Ovary (tissue), 9 donors: ENCODE data around the gene ESM1. TPM values are rescaled to one million over a fixed set of nuclear protein-coding genes. Genes with fewer than 3 reads are reported as not detected.
"Not testable (repeated sequence)": the region's sequence is repeated elsewhere in the genome, so short reads cannot be mapped to it uniquely, and the experiment has no call there.

Experiments used
- DNase-seq, 5 donors: peaks; one replicate each; pipeline ENCODE4 v3.0.0-alpha.2; 2019 to 2020
- H3K27ac ChIP-seq, 2 donors: fragments of 200-600 bp; one replicate each; pipeline versions ENCODE4 v1.5.1 to v1.8.0; 2019 to 2022
- H3K27me3 ChIP-seq: fragments of 200-600 bp; one replicate; pipeline ENCODE4 v1.8.0; 2022
- H3K36me3 ChIP-seq: fragments of 200-600 bp; sonication (generic); one replicate; pipeline ENCODE4 v1.5.1; 2019
- H3K4me1 ChIP-seq: one replicate; pipeline ENCODE4 v1.8.1; 2013; ENCODE audit warnings: mild to moderate bottlenecking, moderate library complexity; ENCODE audit not compliant: insufficient read depth
- H3K4me3 ChIP-seq: fragments of 200-600 bp; sonication (generic); one replicate; pipeline ENCODE4 v1.5.1; 2017
- H3K9me3 ChIP-seq, 2 donors: fragments of 200-600 bp in 1 of 2; sonication (generic) in 1 of 2; one replicate each; pipeline versions ENCODE4 v1.5.1 to v1.8.1; 2013 to 2019; ENCODE audit warnings: mild to moderate bottlenecking in 1 of 2, moderate library complexity in 1 of 2
- EP300 ChIP-seq: sonication (generic); formaldehyde crosslinking; IDR thresholded peaks from one replicate; pipeline ENCODE4 v1.6.1; 2017; ENCODE audit warnings: antibody characterized with exemption
- POLR2A ChIP-seq: fragments of 450-650 bp; IDR thresholded peaks from one replicate; pipeline ENCODE4 v1.6.1; 2017; ENCODE audit warnings: antibody characterized with exemption, mild to moderate bottlenecking, moderate library complexity
- WGBS, 3 donors: extraction: QIAGEN DNeasy Blood & Tissue Kit in 1 of 3; methylation state at CpG; one replicate each; pipeline versions ENCODE4 v1.1.5 to v1.1.7; 2013 to 2017; 5-methylcytosine and 5-hydroxymethylcytosine counted together
- intact Hi-C, 4 donors: fragments of 100-400 bp; cut with DNase I; formaldehyde crosslinking; loops; one replicate each; pipeline versions ENCODE4 v1.11.0 to v1.15.1; 2022 to 2023
- polyA plus RNA-seq, 2 donors: library from polyadenylated mRNA; stranded (reverse); fragments of 200-250 nt in 1 of 2; fragments of 350-450 nt in 1 of 2; fragmentation: Illumina TruSeq in 1 of 2; extraction: RNeasy Lipid Tissue Mini Kit (QIAGEN cat#74804) in 1 of 2; gene quantifications; one replicate each; pipeline ENCODE4 v1.2.3, GENCODE V29; 2013 to 2014
- total RNA-seq, 7 donors: library from RNA; depleted of rRNA in 2 of 7; stranded (reverse); fragments of >200 nt in 2 of 7; fragmentation: NEBNext Ultra II Directional in 3 of 7; extraction: Animal tissue kit (Norgen Biotek cat#: 25700) in 3 of 7; gene quantifications; one replicate each; pipeline versions ENCODE4 v1.1.0 to v1.2.4, GENCODE V29; 2016 to 2023
- TF ChIP-seq, protein P1 (sequence below), 3 donors: fragments of 450-650 bp in 2 of 3; fragments of 200-600 bp in 1 of 3; IDR thresholded peaks; one replicate each; pipeline versions ENCODE4 v1.5.1 to v1.8.0; 2016 to 2022; ENCODE audit warnings: antibody characterized with exemption in 3 of 3, mild to moderate bottlenecking in 1 of 3
- donor health status: DM: no; HTN: no; CAD: no; lungs with moderate emphysema.
- donor health status: DM: no; HTN: no; CAD: no.
- donor health status: Bipolar disorder and iron deficiency.
- donor health status: DM: yes; HTN: yes; CAD: no.
- donor health status: DM: no; HTN: no; CAD: no.
- donor health status: DM: yes; HTN: yes; CAD: no.

ESM1 gene
- total and polyA plus RNA-seq, 9 donors, result 0.10 to 1.5 (median 0.35) TPM; not detected in 3

DNA sequence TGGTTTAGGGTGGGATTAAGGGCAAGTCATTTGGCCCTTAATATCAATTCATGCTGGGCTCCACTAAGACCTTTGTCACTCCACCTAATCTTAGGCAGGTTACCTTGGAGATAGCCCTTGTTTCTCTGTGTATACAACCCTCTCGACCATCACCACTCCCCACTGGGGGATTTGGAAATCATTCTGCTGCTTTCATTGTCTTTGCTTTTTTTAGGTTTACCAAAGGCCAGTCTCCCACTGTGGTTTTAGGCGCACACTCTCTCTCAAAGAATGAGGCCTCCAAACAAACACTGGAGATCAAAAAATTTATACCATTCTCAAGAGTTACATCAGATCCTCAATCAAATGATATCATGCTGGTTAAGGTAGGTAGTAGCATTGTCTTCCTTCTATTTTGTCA is 44.8 kb upstream of the ESM1 start:
- Histone ChIP-seq H3K4me3 (no peak overlapping the region), H3K4me1 (no peaks in the 10 kb centered on the region), H3K36me3 (no peaks in the 10 kb centered on the region), H3K27ac (no peak overlapping the region), H3K27me3 (no peaks in the 10 kb centered on the region), H3K9me3 (no peaks in the 10 kb centered on the region)
- 69 to 88% (median 82%) methylated on average over 2 of the region's 2 CpGs for WGBS, 3 donors
- no peak for DNase-seq
- intact Hi-C loops, result no loop called here
- TF ChIP-seq POLR2A (no peak), EP300 (no peak)
- TF ChIP-seq, protein P1, sequence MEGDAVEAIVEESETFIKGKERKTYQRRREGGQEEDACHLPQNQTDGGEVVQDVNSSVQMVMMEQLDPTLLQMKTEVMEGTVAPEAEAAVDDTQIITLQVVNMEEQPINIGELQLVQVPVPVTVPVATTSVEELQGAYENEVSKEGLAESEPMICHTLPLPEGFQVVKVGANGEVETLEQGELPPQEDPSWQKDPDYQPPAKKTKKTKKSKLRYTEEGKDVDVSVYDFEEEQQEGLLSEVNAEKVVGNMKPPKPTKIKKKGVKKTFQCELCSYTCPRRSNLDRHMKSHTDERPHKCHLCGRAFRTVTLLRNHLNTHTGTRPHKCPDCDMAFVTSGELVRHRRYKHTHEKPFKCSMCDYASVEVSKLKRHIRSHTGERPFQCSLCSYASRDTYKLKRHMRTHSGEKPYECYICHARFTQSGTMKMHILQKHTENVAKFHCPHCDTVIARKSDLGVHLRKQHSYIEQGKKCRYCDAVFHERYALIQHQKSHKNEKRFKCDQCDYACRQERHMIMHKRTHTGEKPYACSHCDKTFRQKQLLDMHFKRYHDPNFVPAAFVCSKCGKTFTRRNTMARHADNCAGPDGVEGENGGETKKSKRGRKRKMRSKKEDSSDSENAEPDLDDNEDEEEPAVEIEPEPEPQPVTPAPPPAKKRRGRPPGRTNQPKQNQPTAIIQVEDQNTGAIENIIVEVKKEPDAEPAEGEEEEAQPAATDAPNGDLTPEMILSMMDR (IDR thresholded peaks at IDR 0.05), result no peak

DNA sequence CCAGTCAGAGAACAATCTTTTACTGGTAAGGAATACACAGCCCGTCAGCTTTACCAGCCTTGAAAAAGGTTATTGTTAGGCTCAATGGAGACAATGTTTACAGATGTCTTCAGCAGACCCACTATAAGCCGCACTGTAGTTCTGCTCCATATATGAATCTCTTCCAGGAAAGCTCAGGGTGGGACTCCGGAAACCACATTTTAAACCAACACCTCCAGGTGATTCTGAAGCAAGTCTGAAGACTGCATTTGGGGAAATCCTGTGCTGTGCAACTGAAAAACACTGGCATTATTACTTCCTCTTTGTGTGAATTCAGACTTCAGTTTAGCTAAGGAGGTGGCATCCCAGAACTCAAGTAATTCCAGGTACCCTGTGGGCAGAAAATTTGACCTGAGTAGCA is 42.2 kb upstream of the ESM1 start:
- DNase-seq, result no peak
- no peak overlapping the region for H3K27ac ChIP-seq
- TF ChIP-seq EP300 (no peak), POLR2A (no peak)
- TF ChIP-seq, protein P1 (IDR thresholded peaks at IDR 0.05), result no peak
- H3K9me3 ChIP-seq, result no peaks in the 10 kb centered on the region
- no peaks in the 10 kb centered on the region for H3K36me3 ChIP-seq
- no peaks in the 10 kb centered on the region for H3K4me1 ChIP-seq
- no peaks in the 10 kb centered on the region for H3K27me3 ChIP-seq
- intact Hi-C loops, result no loop called here
- no peak overlapping the region for H3K4me3 ChIP-seq
- WGBS, 3 donors, result 82 to 87% (median 85%) methylated on average over 3 of the region's 3 CpGs

DNA sequence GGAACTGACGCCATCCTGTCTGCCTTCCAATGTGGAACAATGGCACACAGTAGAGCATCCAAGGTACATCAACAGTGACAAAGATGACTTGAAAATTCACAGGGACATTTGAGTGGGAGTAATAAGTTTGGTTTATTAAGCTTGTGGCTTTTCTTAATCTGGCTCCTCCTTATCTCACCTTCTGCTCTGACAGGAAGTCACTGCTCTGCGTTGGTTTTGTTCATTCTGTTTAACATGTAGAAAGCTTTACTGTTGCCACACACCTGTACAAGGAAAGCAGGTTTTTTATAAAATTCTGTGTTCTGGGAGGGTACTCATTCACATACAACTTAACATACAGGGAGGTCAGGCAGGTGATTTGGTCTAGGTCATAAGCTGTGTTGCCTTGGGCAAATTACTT is 37.1 kb upstream of the ESM1 start:
- no peaks in the 10 kb centered on the region for H3K36me3 ChIP-seq
- H3K4me3 ChIP-seq, result no peak overlapping the region
- 61 to 73% (median 63%) methylated on average over 2 of the region's 2 CpGs for WGBS, 3 donors
- no peak for DNase-seq
- no peaks in the 10 kb centered on the region for H3K4me1 ChIP-seq
- H3K9me3 ChIP-seq, result no peaks in the 10 kb centered on the region
- no peaks in the 10 kb centered on the region for H3K27me3 ChIP-seq
- intact Hi-C loops, result no loop called here
- TF ChIP-seq, protein P1 (IDR thresholded peaks at IDR 0.05), result no peak
- TF ChIP-seq EP300, result no peak
- TF ChIP-seq POLR2A, result no peak
- H3K27ac ChIP-seq, result no peak overlapping the region

DNA sequence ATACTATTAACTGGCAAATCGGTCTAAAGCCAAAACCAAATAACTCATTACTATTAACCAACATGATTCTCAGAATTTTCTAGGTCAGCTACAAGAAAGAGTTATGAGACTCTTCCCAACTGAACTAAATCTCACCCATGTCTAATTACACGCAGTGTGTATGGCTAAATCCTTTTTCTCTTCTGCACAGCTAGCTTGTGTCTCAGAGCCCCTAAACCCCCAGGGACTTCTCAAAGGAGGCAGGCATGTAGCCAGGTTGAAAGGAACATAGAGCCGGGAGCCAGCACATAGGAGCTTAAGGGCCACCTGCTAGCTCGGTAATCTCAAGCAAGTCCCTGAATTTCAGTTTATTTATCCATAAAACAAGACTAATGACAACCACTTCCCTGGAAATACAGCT is 36.4 kb upstream of the ESM1 start:
- H3K4me3 ChIP-seq, result no peak overlapping the region
- H3K27ac ChIP-seq, result no peak overlapping the region
- no peak for DNase-seq
- no peaks in the 10 kb centered on the region for H3K4me1 ChIP-seq
- WGBS, 3 donors, result 76 to 85% (median 79%) methylated on average over 4 of the region's 4 CpGs
- TF ChIP-seq, protein P1 (IDR thresholded peaks at IDR 0.05), result no peak
- TF ChIP-seq POLR2A, result no peak
- no peak for TF ChIP-seq EP300
- intact Hi-C loops, result no loop called here
- no peaks in the 10 kb centered on the region for H3K27me3 ChIP-seq
- H3K9me3 ChIP-seq, result no peaks in the 10 kb centered on the region
- no peaks in the 10 kb centered on the region for H3K36me3 ChIP-seq

DNA sequence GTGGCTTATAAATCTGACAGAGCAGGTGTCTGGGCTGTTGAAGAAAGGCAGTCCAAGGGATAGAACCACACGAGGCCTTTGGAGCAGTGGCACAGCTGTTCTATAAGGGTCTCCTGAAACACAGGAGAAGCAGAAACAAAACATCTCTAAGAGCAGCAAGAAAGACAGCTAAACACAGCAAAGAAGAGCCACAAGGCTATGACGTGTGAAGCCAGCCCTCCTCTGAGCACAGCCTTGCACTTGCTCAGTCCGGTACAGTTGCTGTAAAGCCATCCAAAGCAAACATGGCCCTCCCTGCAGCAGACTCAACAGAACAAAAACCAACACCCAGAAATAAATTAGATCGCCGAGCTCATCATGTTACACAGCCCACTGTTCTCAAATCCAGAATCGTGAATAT is 36.0 kb upstream of the ESM1 start:
- H3K4me3 ChIP-seq, result no peak overlapping the region
- DNase-seq, result no peak
- TF ChIP-seq EP300 (no peak), POLR2A (no peak)
- no peaks in the 10 kb centered on the region for H3K36me3 ChIP-seq
- no peaks in the 10 kb centered on the region for H3K27me3 ChIP-seq
- no peaks in the 10 kb centered on the region for H3K4me1 ChIP-seq
- H3K27ac ChIP-seq, result no peak overlapping the region
- H3K9me3 ChIP-seq, result no peaks in the 10 kb centered on the region
- 51 to 56% (median 53%) methylated on average over 6 of the region's 6 CpGs for WGBS, 3 donors
- intact Hi-C loops, result no loop called here

DNA sequence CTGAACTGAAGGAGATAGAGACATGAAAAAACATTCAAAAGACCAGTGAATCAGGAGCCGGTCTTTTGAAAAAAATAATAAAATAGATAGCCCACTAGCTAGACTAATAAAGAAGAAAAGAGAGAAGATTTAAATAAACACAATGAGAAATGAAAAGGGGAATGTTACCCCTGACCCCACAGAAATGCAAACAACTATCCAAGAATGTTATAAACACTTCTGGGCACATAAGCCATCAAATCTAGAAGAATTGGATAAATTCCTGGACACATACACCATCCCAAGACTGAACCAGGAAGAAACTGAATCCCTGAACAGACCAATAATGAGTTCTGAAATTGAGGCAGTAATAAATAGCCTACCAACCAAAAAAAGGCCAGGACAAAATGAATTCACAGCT is 24.8 kb upstream of the ESM1 start:
- H3K27me3 ChIP-seq, H3K9me3 ChIP-seq, H3K36me3 ChIP-seq, H3K4me1 ChIP-seq, H3K27ac ChIP-seq, DNase-seq, intact Hi-C loops, H3K4me3 ChIP-seq: not testable (repeated sequence)
- WGBS, 3 donors, result 15 to 38% (median 17%) methylated on average over 1 of the region's 1 CpG
